Measurements from ENCODE around the gene ROR1. TPM values are rescaled to one million over a fixed set of nuclear protein-coding genes. Genes with fewer than 3 reads are reported as not detected.

The ROR1 gene
- total and polyA plus RNA-seq, 2 donors (not counting 1 experiment from before 2014, with no cell fraction given), result 14.5 to 16.5 TPM

DNA sequence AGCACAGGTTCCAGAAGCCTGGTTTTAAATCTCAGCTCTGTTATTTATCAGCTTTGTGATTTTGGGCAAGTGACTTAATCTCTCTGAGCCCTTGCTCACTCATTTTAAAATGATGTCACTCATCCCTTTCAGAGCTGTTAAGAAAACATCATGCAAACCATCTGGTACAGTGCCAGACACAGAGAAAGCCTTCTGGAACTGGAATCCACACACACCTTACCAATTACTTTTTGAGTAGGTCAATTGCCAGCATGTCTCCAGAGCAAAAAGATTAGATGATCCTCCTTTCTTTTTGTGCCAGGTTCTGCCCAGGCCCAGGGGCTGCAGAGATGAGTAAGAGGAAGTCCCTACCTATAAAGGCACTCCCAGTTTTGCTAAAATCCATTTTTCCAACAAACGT is 61.3 kb downstream of the ROR1 start:
- no peak for TF ChIP-seq CTCF (conservative IDR thresholded peaks at IDR 0.05 in 1 of 2, IDR thresholded peaks at IDR 0.05 in 1 of 2; ENCODE audit: low read depth in 1 of 2, low read length in 2 of 2)
- TF ChIP-seq EZH2 (IDR thresholded peaks at IDR 0.05; ENCODE audit: low read length, missing control alignments), result no peak
- H3K27ac ChIP-seq (ENCODE audit: insufficient read depth, low read length), result no peak overlapping the region
- no peak overlapping the region for H3K4me3 ChIP-seq (replicated peaks in 1 of 4; ENCODE audit: control extremely low read depth in 1 of 4, insufficient read depth in 1 of 4, low read depth in 3 of 4, low read length in 4 of 4)
- H3K9me3 ChIP-seq (ENCODE audit: control insufficient read depth, insufficient read depth, low read depth, low read length), result no peaks in the 10 kb centered on the region
- no peaks in the 10 kb centered on the region for H4K20me1 ChIP-seq (ENCODE audit: control insufficient read depth, extremely low read depth, insufficient read depth, low read length)
- no peak overlapping the region for H3K9ac ChIP-seq (ENCODE audit: insufficient read depth, low read length)
- H3K27me3 ChIP-seq (ENCODE audit: control insufficient read depth, insufficient read depth, low read length), result no peaks in the 10 kb centered on the region
- DNase-seq (ENCODE audit: low read depth in 2 of 2), result no peak
- no peaks in the 10 kb centered on the region for H3K36me3 ChIP-seq (ENCODE audit: control insufficient read depth, insufficient read depth, low read length)
- H3K79me2 ChIP-seq (ENCODE audit: control insufficient read depth, insufficient read depth, low read length), result no peaks in the 10 kb centered on the region
- no peak overlapping the region for H2AFZ ChIP-seq (ENCODE audit: low read length)
- H3K4me1 ChIP-seq (ENCODE audit: control insufficient read depth, extremely low read depth, insufficient read depth, low read length), result no peaks in the 10 kb centered on the region
- H3K4me2 ChIP-seq (ENCODE audit: extremely low read depth, insufficient read depth, low read length), result no peak overlapping the region

- no peaks in the 10 kb centered on the region for H3K4me1 ChIP-seq (ENCODE audit: control insufficient read depth, extremely low read depth, insufficient read depth, low read length)
- H3K9ac ChIP-seq (ENCODE audit: insufficient read depth, low read length), result no peak overlapping the region
- no peak overlapping the region for H3K4me3 ChIP-seq (replicated peaks in 1 of 4; ENCODE audit: control extremely low read depth in 1 of 4, insufficient read depth in 1 of 4, low read depth in 3 of 4, low read length in 4 of 4)
- H3K79me2 ChIP-seq (ENCODE audit: control insufficient read depth, insufficient read depth, low read length), result no peaks in the 10 kb centered on the region
- H3K27ac ChIP-seq (ENCODE audit: insufficient read depth, low read length), result no peak overlapping the region
- no peaks in the 10 kb centered on the region for H3K27me3 ChIP-seq (ENCODE audit: control insufficient read depth, insufficient read depth, low read length)
- no peak overlapping the region for H2AFZ ChIP-seq (ENCODE audit: low read length)
- no peaks in the 10 kb centered on the region for H3K9me3 ChIP-seq (ENCODE audit: control insufficient read depth, insufficient read depth, low read depth, low read length)
- no peak overlapping the region for H3K4me2 ChIP-seq (ENCODE audit: extremely low read depth, insufficient read depth, low read length)
- DNase-seq (ENCODE audit: low read depth in 2 of 2), result no peak
- TF ChIP-seq EZH2 (IDR thresholded peaks at IDR 0.05; ENCODE audit: low read length, missing control alignments) (no peak), CTCF (conservative IDR thresholded peaks at IDR 0.05 in 1 of 2, IDR thresholded peaks at IDR 0.05 in 1 of 2; ENCODE audit: low read depth in 1 of 2, low read length in 2 of 2) (no peak)
- H3K36me3 ChIP-seq (ENCODE audit: control insufficient read depth, insufficient read depth, low read length), result no peaks in the 10 kb centered on the region
- H4K20me1 ChIP-seq (ENCODE audit: control insufficient read depth, extremely low read depth, insufficient read depth, low read length), result no peaks in the 10 kb centered on the region
Observed at GRCh38 chr1:63836374-63836773, 62.6 kb downstream of the ROR1 start.

DNA sequence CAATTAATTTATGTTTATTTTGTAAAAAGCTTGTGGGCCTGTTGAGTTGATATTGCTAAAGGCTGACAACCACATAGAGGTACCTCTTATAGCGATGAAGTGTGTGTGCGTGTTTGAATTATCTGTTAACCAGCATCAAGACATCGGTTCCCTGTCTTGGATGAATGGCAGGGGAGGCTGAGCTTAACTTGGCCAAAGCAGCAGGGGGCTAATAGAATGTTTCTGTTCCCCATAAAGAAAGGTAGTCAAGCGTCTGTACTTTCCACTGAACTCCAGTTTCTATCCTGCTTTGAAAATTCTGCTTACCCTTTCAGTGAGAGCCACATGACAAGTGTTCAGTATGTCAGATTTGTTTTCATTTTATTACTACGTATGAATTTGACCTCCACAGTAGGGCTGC is 63.0 kb downstream of the ROR1 start:
- no peaks in the 10 kb centered on the region for H3K79me2 ChIP-seq (ENCODE audit: control insufficient read depth, insufficient read depth, low read length)
- H3K27me3 ChIP-seq (ENCODE audit: control insufficient read depth, insufficient read depth, low read length), result no peaks in the 10 kb centered on the region
- no peak overlapping the region for H3K4me2 ChIP-seq (ENCODE audit: extremely low read depth, insufficient read depth, low read length)
- H3K4me3 ChIP-seq (replicated peaks in 1 of 4; ENCODE audit: control extremely low read depth in 1 of 4, insufficient read depth in 1 of 4, low read depth in 3 of 4, low read length in 4 of 4), result no peak overlapping the region
- H2AFZ ChIP-seq (ENCODE audit: low read length), result no peak overlapping the region
- H4K20me1 ChIP-seq (ENCODE audit: control insufficient read depth, extremely low read depth, insufficient read depth, low read length), result no peaks in the 10 kb centered on the region
- H3K36me3 ChIP-seq (ENCODE audit: control insufficient read depth, insufficient read depth, low read length), result no peaks in the 10 kb centered on the region
- no peaks in the 10 kb centered on the region for H3K9me3 ChIP-seq (ENCODE audit: control insufficient read depth, insufficient read depth, low read depth, low read length)
- TF ChIP-seq CTCF (conservative IDR thresholded peaks at IDR 0.05 in 1 of 2, IDR thresholded peaks at IDR 0.05 in 1 of 2; ENCODE audit: low read depth in 1 of 2, low read length in 2 of 2) (no peak), EZH2 (IDR thresholded peaks at IDR 0.05; ENCODE audit: low read length, missing control alignments) (no peak)
- H3K4me1 ChIP-seq (ENCODE audit: control insufficient read depth, extremely low read depth, insufficient read depth, low read length), result no peaks in the 10 kb centered on the region
- H3K27ac ChIP-seq (ENCODE audit: insufficient read depth, low read length), result no peak overlapping the region
- no peak for DNase-seq (ENCODE audit: low read depth in 2 of 2)
- H3K9ac ChIP-seq (ENCODE audit: insufficient read depth, low read length), result no peak overlapping the region
